GM19043 (cell line): ENCODE results near the gene HOGA1.
"Not testable (repeated sequence)": the region's sequence is repeated elsewhere in the genome, so short reads cannot be mapped to it uniquely, and the experiment has no call there.

ENCODE experiments used
- ATAC-seq: cut with Tn5 transposase; IDR thresholded peaks from one replicate; pipeline ENCODE4 v1.9.1; 2021; ENCODE audit warnings: low read depth; ENCODE audit not compliant: unreplicated experiment

The HOGA1 gene

GRCh38 chr10:97553575-97554031 lies 30.6 kb upstream of the HOGA1 start:
- no peak for ATAC-seq

GRCh38 chr10:97554336-97554735 lies 29.9 kb upstream of the HOGA1 start:
- not testable (repeated sequence) for ATAC-seq

- not testable (repeated sequence) for ATAC-seq
Observed at GRCh38 chr10:97555541-97555940, 28.6 kb upstream of the HOGA1 start.

DNA sequence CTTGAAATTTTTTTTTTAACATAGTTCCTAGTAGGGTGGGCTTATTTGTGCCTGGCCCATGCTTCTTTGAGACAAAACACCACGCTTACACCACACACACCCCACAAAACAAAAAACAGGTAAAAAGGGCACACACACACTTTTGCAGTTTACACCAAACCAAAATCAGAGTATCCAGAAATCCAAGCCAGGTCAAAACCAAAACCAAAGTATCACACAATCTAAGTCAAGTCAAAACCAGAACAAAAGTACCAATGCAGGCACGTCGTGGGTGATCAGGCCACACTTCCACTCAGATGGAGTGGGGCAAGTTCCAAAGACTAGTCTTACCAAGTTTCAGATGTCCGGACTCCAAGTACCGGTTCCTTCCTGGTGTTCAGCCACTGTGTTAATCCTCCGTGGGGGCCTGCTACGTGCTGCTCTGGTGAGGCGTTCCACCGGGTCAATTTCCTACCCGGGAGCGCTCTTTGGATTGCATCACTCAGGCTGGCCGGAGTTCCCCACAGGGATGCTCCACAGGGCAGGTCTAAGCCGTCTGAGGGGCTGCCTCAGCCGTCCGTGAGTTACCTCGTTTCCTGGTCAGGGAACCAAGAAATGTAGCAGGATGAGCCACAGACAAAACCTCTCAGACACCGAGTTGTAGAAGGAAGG lies 23.3 kb upstream of the HOGA1 start:
- ATAC-seq: not testable (repeated sequence)

DNA sequence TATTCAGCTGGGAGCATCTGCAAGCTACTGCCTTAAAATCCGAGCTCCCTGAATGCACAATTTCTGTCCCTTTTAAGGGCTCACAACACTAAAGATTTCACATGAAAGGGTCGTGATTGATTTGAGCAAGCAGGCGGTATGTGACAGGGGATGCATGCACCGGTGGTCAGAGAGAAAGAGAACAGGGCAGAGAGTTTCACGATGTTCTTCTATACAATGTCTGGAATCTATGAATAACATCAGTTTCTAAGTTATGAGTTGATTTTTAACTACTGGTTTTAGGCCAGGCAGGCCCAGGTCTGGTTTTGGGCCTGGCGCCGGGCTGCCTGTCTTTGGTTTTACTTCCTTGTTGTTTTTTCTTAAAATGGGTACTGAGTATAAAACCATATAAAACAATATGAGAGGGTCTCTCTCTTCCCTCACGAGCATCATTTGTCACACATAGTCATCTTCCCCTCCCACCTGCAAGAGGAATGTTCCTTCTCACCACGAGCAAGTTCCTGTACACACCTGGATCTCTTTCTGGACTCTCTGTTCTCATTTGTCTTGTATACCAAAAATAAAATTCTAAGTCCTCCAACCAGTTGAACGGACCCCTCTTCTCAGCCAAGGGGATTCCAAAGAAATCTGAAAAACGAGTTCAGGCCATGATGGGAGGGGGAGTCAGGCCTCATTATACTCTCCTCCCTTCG lies 22.7 kb upstream of the HOGA1 start:
- ATAC-seq: not testable (repeated sequence)

DNA sequence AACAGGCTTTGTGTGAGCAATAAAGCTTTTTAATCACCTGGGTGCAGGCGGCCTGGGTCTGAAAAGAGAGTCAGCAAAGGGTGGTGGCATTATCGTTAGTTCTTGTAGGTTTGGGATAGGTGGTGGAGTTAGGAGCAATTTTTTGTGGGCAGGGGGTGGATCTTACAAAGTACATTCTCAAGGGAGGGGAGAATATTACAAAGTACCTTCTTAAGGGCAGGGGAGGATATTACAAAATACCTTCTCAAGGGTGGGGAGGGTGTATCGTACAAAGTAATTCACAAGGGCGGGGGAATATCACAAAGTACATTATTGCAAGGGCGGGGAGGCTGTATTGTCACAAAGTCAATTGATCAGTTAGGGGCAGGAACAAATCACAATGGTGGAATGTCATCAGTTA lies 21.9 kb upstream of the HOGA1 start:
- ATAC-seq: not testable (repeated sequence)

GRCh38 chr10:97563337-97563736 lies 20.9 kb upstream of the HOGA1 start:
- no peak for ATAC-seq

DNA sequence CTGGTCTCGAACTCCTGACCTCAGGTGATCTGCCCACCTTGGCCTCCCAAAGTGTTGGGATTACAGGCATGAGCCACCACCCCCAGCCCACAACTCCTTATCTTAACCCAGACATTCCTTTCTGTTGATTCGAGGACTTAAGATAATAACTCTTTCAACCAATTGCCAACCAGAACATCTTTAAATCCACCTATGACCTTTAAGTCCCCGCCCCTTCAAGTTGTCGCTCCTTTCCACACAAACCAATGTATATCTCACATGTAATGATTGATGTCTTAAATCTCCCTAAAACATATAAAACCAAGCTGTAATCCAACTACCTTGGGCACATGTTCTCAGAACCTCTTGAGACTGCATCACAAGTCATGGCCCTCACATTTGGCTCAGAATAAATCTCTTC lies 19.4 kb upstream of the HOGA1 start:
- ATAC-seq: no peak

GRCh38 chr10:97566336-97566996 lies 17.7 kb upstream of the HOGA1 start:
- ATAC-seq: no peak

- no peak for ATAC-seq
Observed at GRCh38 chr10:97567891-97568290, 16.3 kb upstream of the HOGA1 start.

DNA sequence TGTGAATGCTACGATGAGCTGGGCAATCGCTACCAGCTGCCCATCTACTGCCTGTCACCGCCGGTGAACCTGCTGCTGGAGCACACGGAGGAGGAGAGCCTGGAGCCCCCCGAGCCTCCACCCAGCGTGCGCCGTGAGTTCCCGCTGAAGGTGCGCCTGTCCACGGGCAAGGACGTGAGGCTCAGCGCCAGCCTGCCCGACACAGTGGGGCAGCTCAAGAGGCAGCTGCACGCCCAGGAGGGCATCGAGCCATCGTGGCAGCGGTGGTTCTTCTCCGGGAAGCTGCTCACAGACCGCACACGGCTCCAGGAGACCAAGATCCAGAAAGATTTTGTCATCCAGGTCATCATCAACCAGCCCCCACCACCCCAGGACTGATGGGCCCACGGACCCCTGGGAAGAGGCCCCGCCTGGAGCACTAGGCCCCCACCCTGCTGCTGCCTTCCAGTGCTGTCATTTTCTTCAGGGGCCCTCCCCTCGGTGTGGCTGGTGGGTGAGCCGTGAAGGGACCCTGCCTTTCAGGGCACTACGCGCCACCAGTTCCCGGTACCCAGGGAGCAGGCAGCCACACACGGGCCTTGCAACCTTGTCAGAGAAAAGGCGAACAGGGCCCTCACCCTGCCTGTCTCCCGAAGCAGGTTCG lies 13.9 kb upstream of the HOGA1 start:
- ATAC-seq: no peak

DNA sequence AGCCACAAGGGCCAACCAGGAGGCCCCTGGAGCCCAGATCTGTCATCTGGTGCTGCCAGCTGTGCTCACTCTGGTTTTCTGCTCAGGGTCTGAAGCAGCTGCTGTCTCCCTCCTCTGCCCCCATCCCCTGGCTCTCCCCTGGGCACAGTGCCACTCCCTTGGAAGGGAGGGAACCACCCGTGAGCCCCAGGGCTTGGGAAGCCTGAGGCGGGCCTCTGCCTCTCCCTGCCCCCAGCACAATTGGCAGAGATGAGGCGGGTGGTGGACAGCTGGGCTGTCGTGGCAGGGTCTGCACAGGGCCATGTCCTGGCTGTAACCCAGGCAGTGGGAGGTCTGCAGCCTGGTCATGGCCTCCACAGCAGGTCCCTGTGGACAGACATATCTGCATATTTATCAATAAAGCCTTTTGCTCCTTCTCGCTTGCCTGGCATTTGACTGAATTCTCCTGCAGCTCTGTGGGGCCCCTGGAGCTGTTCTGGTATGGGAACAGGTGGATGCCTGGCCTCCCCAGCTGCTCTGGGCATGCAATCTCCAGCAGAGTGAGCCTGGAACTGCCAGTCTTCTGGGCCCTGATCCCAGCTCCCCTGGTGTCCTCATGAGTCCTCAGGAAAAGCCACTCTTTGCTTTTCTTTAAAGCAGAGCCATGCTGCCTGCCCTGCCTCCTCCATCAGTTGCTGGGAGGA lies 13.3 kb upstream of the HOGA1 start:
- ATAC-seq: no peak

- no peak for ATAC-seq
Observed at GRCh38 chr10:97571622-97572021, 12.6 kb upstream of the HOGA1 start.

DNA sequence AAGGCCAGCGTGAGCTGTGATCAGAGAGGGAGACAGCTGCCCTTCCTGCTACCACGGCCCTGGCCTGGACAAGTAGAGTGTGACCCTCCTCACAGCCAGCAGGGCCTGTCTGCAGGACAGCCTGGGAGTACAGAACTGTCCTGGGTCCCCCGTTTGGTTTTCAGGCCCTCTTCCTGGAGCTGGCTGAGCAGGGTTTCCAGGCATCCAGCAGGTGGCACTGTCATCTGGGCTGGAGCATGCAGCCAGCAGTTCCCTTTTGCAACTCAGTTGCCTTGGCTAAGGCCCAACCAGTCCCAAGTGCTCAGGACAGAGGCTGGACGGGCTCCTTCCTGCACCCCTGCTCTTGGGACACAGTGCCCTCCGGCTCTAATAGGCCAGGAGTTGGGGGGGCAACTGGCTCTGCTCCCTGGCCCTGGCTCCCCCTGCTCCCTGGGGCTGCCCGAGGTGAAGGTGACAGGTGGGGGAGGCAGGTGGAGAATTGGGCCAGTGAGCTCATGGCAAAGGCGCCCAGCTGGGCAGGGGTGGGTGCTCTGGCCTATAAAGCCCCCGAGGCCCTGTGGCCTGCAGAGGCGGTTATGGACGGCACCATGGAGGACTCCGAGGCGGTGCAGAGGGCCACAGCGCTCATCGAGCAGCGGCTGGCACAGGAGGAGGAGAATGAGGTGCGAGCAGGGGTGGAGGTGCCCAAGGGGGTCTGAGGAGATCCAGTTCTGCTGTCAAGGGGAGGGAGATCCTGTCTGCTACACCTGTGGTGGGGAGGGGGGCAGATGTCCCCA lies 11.8 kb upstream of the HOGA1 start, which contains the start of gene ANKRD2:
ANKRD2 (plus strand) TSS at position 566 of the 776 bp plus-strand sequence; CDS start at position 576, 10 bp downstream.
- ATAC-seq: no peak

DNA sequence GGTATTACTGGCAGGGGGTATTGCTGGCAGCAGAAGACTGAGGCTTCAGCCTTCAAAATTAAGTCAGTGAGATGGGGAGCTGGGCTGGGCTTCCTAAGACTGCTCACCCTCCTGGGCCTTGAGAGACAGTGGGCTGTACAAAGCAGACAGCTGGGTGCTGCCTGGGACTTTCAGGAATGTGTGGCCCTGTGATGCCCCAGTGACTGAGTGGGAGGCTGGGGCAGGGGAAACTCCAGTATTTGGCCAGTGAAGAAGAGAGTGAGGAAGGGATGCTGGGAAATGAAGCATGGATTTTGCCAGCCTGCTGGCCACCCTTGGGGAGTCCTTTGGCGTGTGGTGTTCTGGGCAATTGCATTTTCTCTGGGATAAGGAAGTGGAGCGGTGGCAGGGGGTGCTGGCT lies 11.2 kb upstream of the HOGA1 start:
- no peak for ATAC-seq

DNA sequence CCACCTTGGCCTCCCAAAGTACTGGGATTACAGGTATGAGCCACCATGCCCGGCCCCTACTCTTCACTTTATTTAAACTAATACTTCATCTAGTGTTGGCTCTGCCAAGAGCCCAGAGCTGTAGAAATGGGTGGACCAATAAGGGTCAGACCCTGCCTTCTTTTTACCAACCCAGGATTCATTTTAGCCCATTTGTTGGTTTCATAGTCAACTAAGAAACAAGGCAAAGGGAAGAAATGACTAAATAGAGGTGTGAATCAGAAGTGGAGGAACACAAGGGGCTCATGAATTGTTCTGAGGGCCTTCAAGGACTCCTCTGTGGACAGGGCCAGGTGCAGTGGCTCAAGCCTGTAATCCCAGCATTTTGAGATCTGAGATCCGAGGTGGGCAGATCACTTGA lies 10.5 kb upstream of the HOGA1 start:
- ATAC-seq: no peak

DNA sequence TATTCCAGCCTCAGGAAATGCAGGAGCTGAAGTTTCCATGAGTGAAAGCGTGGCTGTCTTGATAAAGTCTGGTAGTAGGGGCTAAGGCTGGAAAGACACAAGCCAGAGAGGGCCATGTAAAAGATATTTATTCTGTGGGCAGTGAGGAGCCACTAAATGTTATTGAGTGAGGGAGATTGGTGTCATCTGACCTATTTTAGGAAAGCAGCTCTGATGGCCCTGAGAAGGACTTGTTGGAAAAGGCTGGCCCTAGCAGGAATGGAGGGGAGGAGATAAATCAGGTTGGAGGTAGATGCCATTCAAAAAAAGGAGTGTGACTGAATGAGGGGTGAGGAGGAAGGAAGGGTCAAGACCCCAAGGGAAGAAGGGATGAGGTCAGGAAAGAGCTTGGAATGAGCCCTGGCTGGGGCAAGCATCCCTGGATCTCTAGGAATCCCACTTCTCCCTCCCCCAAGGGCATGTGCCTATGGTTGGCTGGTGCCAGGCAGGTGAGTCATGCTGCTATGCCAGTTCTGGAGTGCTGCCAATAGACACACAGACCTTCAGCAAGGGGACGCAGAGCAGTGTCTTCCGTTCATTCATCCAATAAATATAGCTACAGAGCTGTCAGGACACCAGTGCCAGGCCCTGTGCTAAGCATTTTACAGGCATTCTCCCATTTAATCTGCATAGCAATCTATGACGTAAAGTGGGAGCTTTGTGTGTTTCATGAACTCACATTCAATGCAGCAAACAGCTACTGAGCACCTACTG lies 9.6 kb upstream of the HOGA1 start:
- no peak for ATAC-seq

DNA sequence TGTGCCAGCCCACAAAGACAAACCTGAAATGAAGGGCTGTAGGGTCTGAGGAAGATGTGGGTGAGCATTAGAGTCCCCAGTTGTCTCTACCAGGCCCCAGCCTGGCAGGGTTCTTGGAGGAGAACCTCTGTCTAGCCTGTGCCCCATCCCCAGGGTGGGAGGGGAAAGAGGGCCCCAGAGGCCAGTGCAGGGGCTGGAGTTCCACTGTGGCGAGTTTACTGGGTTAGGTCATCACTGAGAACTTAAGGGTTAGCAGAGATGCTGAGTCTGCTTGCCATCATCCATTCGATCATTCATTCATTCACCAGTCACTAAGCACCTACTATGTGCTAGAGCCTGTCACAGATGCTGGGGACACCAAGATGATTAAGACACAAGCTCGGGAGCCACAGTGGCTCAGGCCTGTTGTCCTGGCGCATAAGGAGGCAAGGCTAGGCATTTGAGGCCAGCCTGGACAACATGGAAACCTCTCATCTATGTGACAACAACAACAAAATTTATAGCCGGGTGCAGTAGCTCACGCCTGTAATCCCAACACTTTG lies 9.0 kb upstream of the HOGA1 start:
- ATAC-seq: no peak

- ATAC-seq: not testable (repeated sequence)
Observed at GRCh38 chr10:97576487-97576886, 7.7 kb upstream of the HOGA1 start.
